Stimulated activated CD8-positive, alpha-beta memory T cell treated with anti-CD3 and anti-CD28 coated beads, Interleukin-7, amount 100 ng/mL, for 48 hours (primary cell): ENCODE measurements around the gene LYPLA2.
A peak's percentile ranks its signal among the peaks of the same experiment; 100 is the strongest.

Experiments
- DNase-seq, 2 donors: peaks; one replicate each; pipeline ENCODE4 v3.0.0-alpha.2; 2020; ENCODE audit warnings: low read depth in 1 of 2; ENCODE audit errors: extremely low read depth in 1 of 2

The LYPLA2 gene

GRCh38 chr1:23790696-23791515 lies at the start of gene LYPLA2:
LYPLA2 (plus strand) TSS chr1:23791145; CDS start chr1:23792683, 1,538 bp downstream.
- DNase-seq = peak; percentile 77 to 89

- no peak for DNase-seq
Observed at GRCh38 chr1:23741609-23742008, 49.3 kb upstream of the LYPLA2 start.

- no peak for DNase-seq
Observed at GRCh38 chr1:23742670-23743286, 48.2 kb upstream of the LYPLA2 start.

- DNase-seq = peak; percentile 65 to 67
Observed at GRCh38 chr1:23743287-23744152, 47.4 kb upstream of the LYPLA2 start, which contains the start of gene ELOA. ELOA (plus strand) TSS chr1:23743471; CDS start chr1:23743504, 33 bp downstream.

GRCh38 chr1:23745515-23745914 lies 45.4 kb upstream of the LYPLA2 start:
- no peak for DNase-seq

- DNase-seq = no peak
Observed at GRCh38 chr1:23748016-23748415, 42.9 kb upstream of the LYPLA2 start.

- DNase-seq = peak in 1 of 2 donors; percentile 17
Observed at GRCh38 chr1:23751050-23751814, 39.7 kb upstream of the LYPLA2 start.

GRCh38 chr1:23751815-23752200 lies 39.1 kb upstream of the LYPLA2 start:
- DNase-seq = no peak

GRCh38 chr1:23752909-23753308 lies 38.0 kb upstream of the LYPLA2 start:
- no peak for DNase-seq

GRCh38 chr1:23756676-23757075 lies 34.3 kb upstream of the LYPLA2 start:
- DNase-seq = no peak

- DNase-seq = no peak
Observed at GRCh38 chr1:23757812-23758211, 33.1 kb upstream of the LYPLA2 start.

GRCh38 chr1:23759277-23759676 lies 31.7 kb upstream of the LYPLA2 start:
- no peak for DNase-seq

GRCh38 chr1:23763041-23763577 lies 27.8 kb upstream of the LYPLA2 start:
- DNase-seq = no peak

GRCh38 chr1:23768733-23769132 lies 22.2 kb upstream of the LYPLA2 start:
- DNase-seq = no peak

GRCh38 chr1:23772049-23772853 lies 18.7 kb upstream of the LYPLA2 start:
- DNase-seq = peak; percentile 55 to 78

- DNase-seq = no peak
Observed at GRCh38 chr1:23772854-23773242, 18.1 kb upstream of the LYPLA2 start.

- DNase-seq = no peak
Observed at GRCh38 chr1:23774174-23774880, 16.6 kb upstream of the LYPLA2 start.

- DNase-seq = no peak
Observed at GRCh38 chr1:23776217-23776616, 14.7 kb upstream of the LYPLA2 start.
